GM12878 (cell line): ENCODE measurements around the gene ADCY1. TPM values are rescaled to one million over a fixed set of nuclear protein-coding genes. Genes with fewer than 3 reads are reported as not detected.

Experiments used
- ATAC-seq: fragments of 200-7000 bp; cut with Tn5 transposase; 3 replicates; pipeline ENCODE4 v1.9.1; 2020; ENCODE audit warnings: mild to moderate bottlenecking, moderate library complexity
- BruUV-seq: library from RNA; stranded (reverse); fragments of 400-500 nt; replicated peaks from 2 replicates; lab custom pipeline; 2021; lab: Mats Ljungman, UMichigan
- CTCF ChIA-PET: fragments of 300-600 bp; sonication (Branson Sonifier 250); formaldehyde crosslinking; extraction: SDS; loops from one replicate; lab custom pipeline; 2021; ENCODE audit warnings: inconsistent platforms; lab: Yijun Ruan, JAX
- POLR2A ChIA-PET: fragments of 350-600 bp; formaldehyde crosslinking; extraction: SDS; loops from one replicate; lab custom pipeline; 2021; ENCODE audit warnings: inconsistent platforms; lab: Charles Lee
- RAD21 ChIA-PET: fragments of 300-600 bp; sonication (Branson Sonifier 250); formaldehyde crosslinking; loops from one replicate; lab custom pipeline; 2023; ENCODE audit warnings: antibody characterized with exemption; ENCODE audit not compliant: unreplicated experiment; lab: Charles Lee
- SMC1A ChIA-PET: fragments of 300-600 bp; sonication (Branson Sonifier 250); formaldehyde crosslinking; loops from one replicate; lab custom pipeline; 2023; ENCODE audit not compliant: unreplicated experiment, uncharacterized antibody; lab: Charles Lee
- DNase-seq: peaks from one replicate; pipeline ENCODE4 v3.0.0-alpha.2; 2011; ENCODE audit warnings: low read depth, low spot score
- FAIRE-seq: peaks from 3 replicates; lab custom pipeline; 2011; peaks lifted over from hg19 to GRCh38; lab: Jason Lieb, UNC
- H2AFZ ChIP-seq: 2 replicates; pipeline ENCODE4 v1.6.0; 2011; ENCODE audit warnings: low read depth, low read length, control low read depth; ENCODE audit not compliant: control insufficient read depth
- H3K27ac ChIP-seq: 2 replicates; pipeline ENCODE4 v1.5.1; 2011; ENCODE audit warnings: control low read depth; ENCODE audit not compliant: control insufficient read depth, insufficient read depth
- H3K27me3 ChIP-seq, 2 experiments: replicated peaks in 1 of 2; 2 replicates each; pipeline versions ENCODE4 v1.6.0 to v1.6.1; 2011; ENCODE audit warnings: low read length in 1 of 2; ENCODE audit not compliant: control insufficient read depth in 2 of 2, insufficient read depth in 2 of 2
- H3K36me3 ChIP-seq, 2 experiments: 2 replicates each; pipeline ENCODE4 v1.5.1; 2011; ENCODE audit warnings: low read length in 1 of 2; ENCODE audit not compliant: control insufficient read depth in 2 of 2, insufficient read depth in 2 of 2
- H3K4me1 ChIP-seq: 2 replicates; pipeline ENCODE4 v1.6.1; 2011; ENCODE audit warnings: mild to moderate bottlenecking, low read length, moderate library complexity, mixed read lengths; ENCODE audit not compliant: control insufficient read depth, insufficient read depth
- H3K4me2 ChIP-seq: 2 replicates; pipeline ENCODE4 v1.6.0; 2011; ENCODE audit warnings: control low read depth; ENCODE audit not compliant: control insufficient read depth, insufficient read depth
- H3K4me3 ChIP-seq: fragments of 200-600 bp; sonication (generic); 2 replicates; pipeline ENCODE4 v1.5.1; 2016
- H3K79me2 ChIP-seq: 2 replicates; pipeline ENCODE4 v1.6.0; 2011; ENCODE audit warnings: low read length; ENCODE audit not compliant: control insufficient read depth, insufficient read depth
- H3K9ac ChIP-seq: 2 replicates; pipeline ENCODE4 v1.8.0; 2011; ENCODE audit warnings: low read length, control low read depth, mixed read lengths; ENCODE audit not compliant: control insufficient read depth, insufficient read depth
- H3K9me3 ChIP-seq: replicated peaks from 3 replicates; pipeline ENCODE4 v1.5.1; 2011; ENCODE audit warnings: mild to moderate bottlenecking, low read length; ENCODE audit not compliant: control insufficient read depth, insufficient read depth
- H4K20me1 ChIP-seq: 2 replicates; pipeline ENCODE4 v1.6.0; 2011; ENCODE audit not compliant: control insufficient read depth, insufficient read depth
- BACH1 ChIP-seq: fragments of 450-650 bp; IDR thresholded peaks from 2 replicates; pipeline ENCODE4 v1.6.1; 2017; ENCODE audit warnings: mild to moderate bottlenecking, borderline replicate concordance
- CEBPB ChIP-seq, 2 experiments: fragments of 150-350 bp in 1 of 2; IDR thresholded peaks; 2 replicates each; pipeline ENCODE4 v1.6.1; 2012 to 2014; ENCODE audit warnings: low read depth in 2 of 2, low read length in 2 of 2, borderline replicate concordance in 1 of 2, inconsistent platforms in 1 of 2
- CREM ChIP-seq: IDR thresholded peaks from 2 replicates; pipeline ENCODE4 v1.6.1; 2014; ENCODE audit warnings: antibody characterized with exemption, low read depth
- EED ChIP-seq: sonication (generic); IDR thresholded peaks from 2 replicates; pipeline ENCODE4 v1.6.1; 2016; ENCODE audit warnings: antibody characterized with exemption, low read depth
- EP300 ChIP-seq, 2 experiments: fragments of 150-350 bp in 1 of 2; IDR thresholded peaks; 2 replicates each; pipeline ENCODE4 v1.6.1; 2011 to 2012; ENCODE audit warnings: low read depth in 2 of 2, low read length in 2 of 2, borderline replicate concordance in 1 of 2, improper control_type of control experiment in 1 of 2, inconsistent platforms in 1 of 2; ENCODE audit not compliant: control insufficient read depth in 1 of 2
- ETV6 ChIP-seq, 2 experiments: fragments of 450-650 bp in 1 of 2; IDR thresholded peaks in 1 of 2; conservative IDR thresholded peaks in 1 of 2; 2 replicates each; pipeline ENCODE4 v1.6.1; 2014; ENCODE audit warnings: antibody characterized with exemption in 1 of 2, borderline replicate concordance in 1 of 2, low read depth in 1 of 2, mild to moderate bottlenecking in 1 of 2, moderate library complexity in 1 of 2
- FOXM1 ChIP-seq: IDR thresholded peaks from 2 replicates; pipeline ENCODE4 v1.6.1; 2012; ENCODE audit warnings: low read depth, mild to moderate bottlenecking, inconsistent platforms, low read length, moderate library complexity
- GABPA ChIP-seq: IDR thresholded peaks from 2 replicates; pipeline ENCODE4 v1.6.1; 2014; ENCODE audit warnings: antibody characterized with exemption, low read depth, mild to moderate bottlenecking, inconsistent platforms
- POU2F2 ChIP-seq: IDR thresholded peaks from 3 replicates; pipeline ENCODE4 v1.6.1; 2011; ENCODE audit warnings: low read depth, mild to moderate bottlenecking, low read length, borderline replicate concordance
- RB1 ChIP-seq: fragments of 450-650 bp; formaldehyde crosslinking; IDR thresholded peaks from 2 replicates; pipeline ENCODE4 v1.6.1; 2017; ENCODE audit warnings: mild to moderate bottlenecking, borderline replicate concordance
- RBBP5 ChIP-seq: fragments of 200-600 bp; sonication (generic); conservative IDR thresholded peaks from 2 replicates; pipeline ENCODE4 v1.6.1; 2016
- SUZ12 ChIP-seq: fragments of 200-600 bp; sonication (generic); IDR thresholded peaks from one replicate; pipeline ENCODE4 v1.6.1; 2018; ENCODE audit warnings: antibody characterized with exemption, mild to moderate bottlenecking; ENCODE audit not compliant: unreplicated experiment
- TCF12 ChIP-seq: IDR thresholded peaks from 2 replicates; pipeline ENCODE4 v1.6.1; 2011; ENCODE audit warnings: low read depth, mild to moderate bottlenecking, low read length
- ZNF217 ChIP-seq: fragments of 450-650 bp; IDR thresholded peaks from 2 replicates; pipeline ENCODE4 v1.6.1; 2017; ENCODE audit warnings: antibody characterized with exemption, mild to moderate bottlenecking
- ZNF24 ChIP-seq: fragments of 450-650 bp; IDR thresholded peaks from 2 replicates; pipeline ENCODE4 v1.6.1; 2017; ENCODE audit warnings: antibody characterized with exemption, mild to moderate bottlenecking
- ZNF384 ChIP-seq: IDR thresholded peaks from 2 replicates; pipeline ENCODE4 v1.6.1; 2012; ENCODE audit warnings: low read depth, mild to moderate bottlenecking, low read length, improper control_type of control experiment, borderline replicate concordance
- ZSCAN29 ChIP-seq: fragments of 450-650 bp; IDR thresholded peaks from 2 replicates; pipeline ENCODE4 v1.6.1; 2017; ENCODE audit warnings: mild to moderate bottlenecking, moderate library complexity
- WGBS: methylation state at CpG from one replicate; pipeline ENCODE4 v1.1.6; 2016; ENCODE audit warnings: low lambda C conversion rate; ENCODE audit not compliant: insufficient replicate concordance, insufficient coverage; ENCODE audit errors: missing lambda C conversion rate; 5-methylcytosine and 5-hydroxymethylcytosine counted together
- in situ Hi-C: fragments of 300-500 bp; cut with MboI; formaldehyde crosslinking; loops from 9 replicates; pipeline ENCODE4 v1.14.3; 2018; ENCODE audit warnings: mixed read lengths
- intact Hi-C: fragments of 100-400 bp; cut with micrococcal nuclease; formaldehyde crosslinking; loops from one replicate; pipeline ENCODE4 v1.14.2; 2022; ENCODE audit not compliant: unreplicated experiment
- polyA plus RNA-seq, 11 experiments: library from polyadenylated mRNA; depleted of rRNA in 4 of 11; unstranded in 6 of 11; stranded (reverse) in 5 of 11; fragments of >200 nt; fragmentation: Nextera tagmentation in 4 of 11; fragmentation: Illumina TruSeq in 1 of 11; extraction: Ambion mirVana in 4 of 11; extraction: Trizol in 1 of 11; gene quantifications; 1 replicate in 1 of 11; 2 replicates in 10 of 11; pipeline versions ENCODE4 v1.2.1 to v1.2.3, GENCODE V29; 2011 to 2016; ENCODE audit warnings: inconsistent platforms in 2 of 11, missing spikeins in 2 of 11, low read depth in 1 of 11
- total RNA-seq, 4 experiments: library from RNA; depleted of rRNA in 3 of 4; stranded (reverse); fragments of >200 nt in 3 of 4; fragmentation: Illumina TruSeq in 1 of 4; extraction: Trizol in 1 of 4; gene quantifications; 2 replicates each; pipeline versions ENCODE4 v1.2.1 to v1.2.3, GENCODE V29; 2013 to 2021
- TF ChIP-seq, protein P1 (sequence below): IDR thresholded peaks from 2 replicates; pipeline ENCODE4 v1.6.1; 2012; ENCODE audit warnings: low read depth, low read length, improper control_type of control experiment
- TF ChIP-seq, protein P2 (sequence below), 3 experiments: IDR thresholded peaks in 2 of 3; conservative IDR thresholded peaks in 1 of 3; 2 replicates each; pipeline ENCODE4 v1.5.1; 2011; ENCODE audit warnings: low read depth in 3 of 3, low read length in 3 of 3, mild to moderate bottlenecking in 3 of 3, control low read depth in 2 of 3, moderate library complexity in 2 of 3, inconsistent platforms in 1 of 3, mixed read lengths in 1 of 3; ENCODE audit not compliant: control insufficient read depth in 2 of 3, insufficient read depth in 1 of 3; ENCODE audit errors: extremely low read depth in 1 of 3

ADCY1 gene
- total and polyA plus RNA-seq, 10 of the 15 experiments (the other 5 are each of a cell fraction or from before 2014, with no cell fraction given) = 0.13 to 1.4 (median 0.45) TPM; not detected in 1

DNA sequence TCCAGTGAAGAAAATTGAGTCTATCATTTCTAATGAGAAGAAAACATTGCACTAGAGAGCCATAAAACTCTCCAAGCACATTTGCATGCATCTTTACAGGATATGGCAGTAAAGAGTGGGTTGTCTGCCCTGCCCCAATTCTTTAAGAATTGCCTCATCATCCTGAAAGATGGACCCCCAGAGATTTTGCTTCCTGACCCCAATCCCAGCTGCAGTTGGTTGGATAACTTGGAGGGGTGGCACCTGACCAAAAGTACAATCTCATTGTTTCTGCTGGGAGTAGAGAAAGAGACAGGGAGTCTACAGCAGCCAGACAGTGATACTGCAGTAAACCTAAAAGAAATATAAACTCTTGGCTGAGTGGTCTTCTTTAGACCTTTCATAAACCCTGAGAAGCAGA is 49.1 kb upstream of the ADCY1 start (continued):
- no peak for TF ChIP-seq RB1
- TF ChIP-seq EP300 (IDR thresholded peaks at IDR 0.05; ENCODE audit: borderline replicate concordance in 1 of 2, control insufficient read depth in 1 of 2, low read depth in 2 of 2, low read length in 2 of 2) = no peak
- no peak for TF ChIP-seq ZNF24
- TF ChIP-seq FOXM1 = no peak
- no peak for TF ChIP-seq ZNF384
- no peak for TF ChIP-seq TCF12
- TF ChIP-seq RBBP5 = no peak
- no peak for TF ChIP-seq POU2F2

DNA sequence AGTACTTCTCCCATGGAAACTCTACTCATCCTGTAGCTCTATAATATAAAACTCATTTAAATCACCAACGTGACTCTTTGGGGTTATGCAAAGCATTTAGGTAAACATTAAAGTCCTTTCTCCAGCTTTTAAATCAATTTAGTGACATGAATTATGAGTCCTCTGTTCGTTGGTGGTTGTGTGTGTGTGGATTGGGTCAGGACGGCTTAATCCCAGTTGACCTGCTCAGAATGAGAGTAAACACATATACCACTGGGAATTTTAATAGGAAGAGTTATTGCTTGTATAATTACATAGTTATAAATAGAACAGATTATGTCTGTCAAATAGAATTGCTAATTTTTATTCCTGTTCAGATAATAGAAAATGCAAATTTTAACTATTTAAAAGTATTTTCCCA is 30.7 kb upstream of the ADCY1 start:
- ChIA-PET RAD21 (no interaction called here), CTCF (interaction anchor here (1.4 kb wide), 1 partner anchor 46 kb away, joined by 3 read pairs; no protein-coding TSS in a partner anchor), POLR2A (no interaction called here), SMC1A (no interaction called here)
- Histone ChIP-seq H3K4me3 (no peak overlapping the region), H3K79me2 (no peaks in the 10 kb centered on the region), H2AFZ (no peak overlapping the region), H3K4me1 (no peaks in the 10 kb centered on the region), H4K20me1 (no peaks in the 10 kb centered on the region), H3K27ac (no peak overlapping the region), H3K9me3 (no peaks in the 10 kb centered on the region; the same call in 1 of the 3 replicates), H3K4me2 (no peak overlapping the region), H3K9ac (no peak overlapping the region), H3K36me3 (no peaks in the 10 kb centered on the region), H3K27me3 (no peaks in the 10 kb centered on the region; a peak in 1 of 4 replicates)
- in situ Hi-C loops = no loop called here
- DNase-seq (no peak), ATAC-seq (no peak), FAIRE-seq (no peak)
- intact Hi-C loops = no loop called here
- WGBS = 32% methylated on average over 3 of the region's 3 CpGs
- no TSS peak for BruUV-seq
- no peak for TF ChIP-seq ZNF384
- TF ChIP-seq BACH1 = no peak
- no peak for TF ChIP-seq ETV6 (conservative IDR thresholded peaks at IDR 0.05 in 1 of 2, IDR thresholded peaks at IDR 0.05 in 1 of 2; ENCODE audit: borderline replicate concordance in 1 of 2, low read depth in 1 of 2)
- no peak for TF ChIP-seq ZSCAN29
- no peak for TF ChIP-seq SUZ12
- no peak for TF ChIP-seq ZNF217
- no peak for TF ChIP-seq CEBPB (IDR thresholded peaks at IDR 0.05; ENCODE audit: borderline replicate concordance in 1 of 2, low read depth in 2 of 2, low read length in 2 of 2)
- TF ChIP-seq, protein P1, sequence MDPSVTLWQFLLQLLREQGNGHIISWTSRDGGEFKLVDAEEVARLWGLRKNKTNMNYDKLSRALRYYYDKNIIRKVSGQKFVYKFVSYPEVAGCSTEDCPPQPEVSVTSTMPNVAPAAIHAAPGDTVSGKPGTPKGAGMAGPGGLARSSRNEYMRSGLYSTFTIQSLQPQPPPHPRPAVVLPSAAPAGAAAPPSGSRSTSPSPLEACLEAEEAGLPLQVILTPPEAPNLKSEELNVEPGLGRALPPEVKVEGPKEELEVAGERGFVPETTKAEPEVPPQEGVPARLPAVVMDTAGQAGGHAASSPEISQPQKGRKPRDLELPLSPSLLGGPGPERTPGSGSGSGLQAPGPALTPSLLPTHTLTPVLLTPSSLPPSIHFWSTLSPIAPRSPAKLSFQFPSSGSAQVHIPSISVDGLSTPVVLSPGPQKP = no peak
- TF ChIP-seq EED = no peak
- TF ChIP-seq ZNF24 = no peak
- no peak for TF ChIP-seq CREM
- TF ChIP-seq POU2F2 = no peak
- no peak for TF ChIP-seq GABPA
- TF ChIP-seq, protein P2, sequence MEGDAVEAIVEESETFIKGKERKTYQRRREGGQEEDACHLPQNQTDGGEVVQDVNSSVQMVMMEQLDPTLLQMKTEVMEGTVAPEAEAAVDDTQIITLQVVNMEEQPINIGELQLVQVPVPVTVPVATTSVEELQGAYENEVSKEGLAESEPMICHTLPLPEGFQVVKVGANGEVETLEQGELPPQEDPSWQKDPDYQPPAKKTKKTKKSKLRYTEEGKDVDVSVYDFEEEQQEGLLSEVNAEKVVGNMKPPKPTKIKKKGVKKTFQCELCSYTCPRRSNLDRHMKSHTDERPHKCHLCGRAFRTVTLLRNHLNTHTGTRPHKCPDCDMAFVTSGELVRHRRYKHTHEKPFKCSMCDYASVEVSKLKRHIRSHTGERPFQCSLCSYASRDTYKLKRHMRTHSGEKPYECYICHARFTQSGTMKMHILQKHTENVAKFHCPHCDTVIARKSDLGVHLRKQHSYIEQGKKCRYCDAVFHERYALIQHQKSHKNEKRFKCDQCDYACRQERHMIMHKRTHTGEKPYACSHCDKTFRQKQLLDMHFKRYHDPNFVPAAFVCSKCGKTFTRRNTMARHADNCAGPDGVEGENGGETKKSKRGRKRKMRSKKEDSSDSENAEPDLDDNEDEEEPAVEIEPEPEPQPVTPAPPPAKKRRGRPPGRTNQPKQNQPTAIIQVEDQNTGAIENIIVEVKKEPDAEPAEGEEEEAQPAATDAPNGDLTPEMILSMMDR (IDR thresholded peaks at IDR 0.05 in 2 of 3, conservative IDR thresholded peaks at IDR 0.05 in 1 of 3; ENCODE audit: control insufficient read depth in 2 of 3, extremely low read depth in 1 of 3, insufficient read depth in 1 of 3, low read depth in 3 of 3, low read length in 3 of 3) = no peak
